ENCODE data around the gene SMPD3. TPM values are rescaled to one million over a fixed set of nuclear protein-coding genes. Genes with fewer than 3 reads are reported as not detected.

SMPD3 gene
- total and polyA plus RNA-seq, 9 of the 15 experiments (the other 6 are each of a cell fraction or from before 2014, with no cell fraction given): 0.03 to 1.2 (median 0.18) TPM

GRCh38 chr16:68403704-68404103 lies 44.6 kb downstream of the SMPD3 start:
- no peak for DNase-seq (ENCODE audit: extremely low read depth in 1 of 4, low spot score in 3 of 4)
- no peaks in the 10 kb centered on the region; a peak in 1 of 5 replicates for H3K4me1 ChIP-seq (replicated peaks in 1 of 2; ENCODE audit: control insufficient read depth in 2 of 2, insufficient read depth in 2 of 2, low read length in 2 of 2)
- no peak overlapping the region for H3K27ac ChIP-seq (ENCODE audit: extremely low read depth, low read depth, low read length)
- FAIRE-seq: no peak
- in situ Hi-C loops (cut with MboI): no loop called here
- H3K36me3 ChIP-seq (ENCODE audit: control insufficient read depth, insufficient read depth, low read length): no peaks in the 10 kb centered on the region
- no peaks in the 10 kb centered on the region for H4K20me1 ChIP-seq (replicated peaks; ENCODE audit: control insufficient read depth, insufficient read depth, low read length)
- no peaks in the 10 kb centered on the region for H3K9me3 ChIP-seq (replicated peaks; ENCODE audit: control insufficient read depth, insufficient read depth, low read depth, low read length)
- no peak overlapping the region for H2AFZ ChIP-seq (ENCODE audit: low read depth, low read length)
- no peak for TF ChIP-seq SNIP1 (IDR thresholded peaks at IDR 0.05; ENCODE audit: low read depth)
- no peak for TF ChIP-seq SMC3 (conservative IDR thresholded peaks at IDR 0.05; ENCODE audit: insufficient read depth, low read depth, low read length)
- TF ChIP-seq ATF1 (CRISPR knock-in tag; IDR thresholded peaks at IDR 0.05): no peak
- no peak for TF ChIP-seq ATF1 (tag; IDR thresholded peaks at IDR 0.05)
- no peak for TF ChIP-seq FOXJ2 (tag; IDR thresholded peaks at IDR 0.05)
- no peak overlapping the region for H3K4me2 ChIP-seq (ENCODE audit: insufficient read depth, low read length)
- intact Hi-C loops (cut with micrococcal nuclease): no loop called here
- H3K9ac ChIP-seq (ENCODE audit: insufficient read depth in 1 of 2, low read depth in 2 of 2, low read length in 2 of 2): no peak overlapping the region
- H3K27me3 ChIP-seq (ENCODE audit: control insufficient read depth in 2 of 2, insufficient read depth in 2 of 2, low read length in 2 of 2): peaks cover 17 to 70% of the 10 kb centered on the region in 2 experiments
- ChIA-PET CTCF (ENCODE audit: low intra/inter-chr PET ratio) (no interaction called here), POLR2A (no interaction called here)
- H3K9me1 ChIP-seq (ENCODE audit: control insufficient read depth, insufficient read depth, low read length): no peaks in the 10 kb centered on the region
- WGBS (ENCODE audit: insufficient coverage, low coverage, missing lambda C conversion rate): 20% methylated on average over 3 of the region's 3 CpGs
- BruUV-seq (replicated peaks): no TSS peak
- no peak for ATAC-seq
- H3K4me3 ChIP-seq: no peak overlapping the region
- no peaks in the 10 kb centered on the region for H3K79me2 ChIP-seq (ENCODE audit: control insufficient read depth, insufficient read depth, low read length)

- Histone ChIP-seq H3K36me3 (ENCODE audit: control insufficient read depth, insufficient read depth, low read length) (no peaks in the 10 kb centered on the region), H3K79me2 (ENCODE audit: control insufficient read depth, insufficient read depth, low read length) (no peaks in the 10 kb centered on the region), H3K9me1 (ENCODE audit: control insufficient read depth, insufficient read depth, low read length) (no peaks in the 10 kb centered on the region), H3K27ac (ENCODE audit: extremely low read depth, low read depth, low read length) (no peak overlapping the region), H3K4me1 (replicated peaks in 1 of 2; ENCODE audit: control insufficient read depth in 2 of 2, insufficient read depth in 2 of 2, low read length in 2 of 2) (no peaks in the 10 kb centered on the region; a peak in 1 of 5 replicates), H3K9ac (ENCODE audit: insufficient read depth in 1 of 2, low read depth in 2 of 2, low read length in 2 of 2) (no peak overlapping the region), H3K4me2 (ENCODE audit: insufficient read depth, low read length) (no peak overlapping the region), H3K27me3 (ENCODE audit: control insufficient read depth in 2 of 2, insufficient read depth in 2 of 2, low read length in 2 of 2) (peaks cover 17 to 66% of the 10 kb centered on the region in 2 experiments), H3K4me3 (no peak overlapping the region), H2AFZ (ENCODE audit: low read depth, low read length) (no peak overlapping the region), H3K9me3 (replicated peaks; ENCODE audit: control insufficient read depth, insufficient read depth, low read depth, low read length) (no peaks in the 10 kb centered on the region), H4K20me1 (replicated peaks; ENCODE audit: control insufficient read depth, insufficient read depth, low read length) (no peaks in the 10 kb centered on the region)
- no peak for DNase-seq (ENCODE audit: extremely low read depth in 1 of 4, low spot score in 3 of 4)
- BruUV-seq (replicated peaks): no TSS peak
- ATAC-seq: no peak
- in situ Hi-C loops (cut with MboI) (no loop called here), intact Hi-C loops (cut with micrococcal nuclease) (no loop called here)
- POLR2A ChIA-PET: no interaction called here
- no peak for FAIRE-seq
- CTCF ChIA-PET (ENCODE audit: low intra/inter-chr PET ratio): no interaction called here
- 0% methylated on average over 1 of the region's 1 CpG for WGBS (ENCODE audit: insufficient coverage, low coverage, missing lambda C conversion rate)
- TF ChIP-seq ETV6 (IDR thresholded peaks at IDR 0.05; ENCODE audit: borderline replicate concordance in 1 of 2, low read depth in 2 of 2, low read length in 1 of 2) (no peak), ETV6 (CRISPR knock-in tag; IDR thresholded peaks at IDR 0.05; ENCODE audit: borderline replicate concordance) (no peak), ZNF780A (CRISPR knock-in tag; IDR thresholded peaks at IDR 0.05) (no peak), NR1H2 (CRISPR knock-in tag; IDR thresholded peaks at IDR 0.05) (no peak), ZNF398 (CRISPR knock-in tag; IDR thresholded peaks at IDR 0.05) (no peak), L3MBTL2 (IDR thresholded peaks at IDR 0.05) (no peak), IFI16 (CRISPR knock-in tag; IDR thresholded peaks at IDR 0.05) (no peak)
- TF ChIP-seq, protein P1, sequence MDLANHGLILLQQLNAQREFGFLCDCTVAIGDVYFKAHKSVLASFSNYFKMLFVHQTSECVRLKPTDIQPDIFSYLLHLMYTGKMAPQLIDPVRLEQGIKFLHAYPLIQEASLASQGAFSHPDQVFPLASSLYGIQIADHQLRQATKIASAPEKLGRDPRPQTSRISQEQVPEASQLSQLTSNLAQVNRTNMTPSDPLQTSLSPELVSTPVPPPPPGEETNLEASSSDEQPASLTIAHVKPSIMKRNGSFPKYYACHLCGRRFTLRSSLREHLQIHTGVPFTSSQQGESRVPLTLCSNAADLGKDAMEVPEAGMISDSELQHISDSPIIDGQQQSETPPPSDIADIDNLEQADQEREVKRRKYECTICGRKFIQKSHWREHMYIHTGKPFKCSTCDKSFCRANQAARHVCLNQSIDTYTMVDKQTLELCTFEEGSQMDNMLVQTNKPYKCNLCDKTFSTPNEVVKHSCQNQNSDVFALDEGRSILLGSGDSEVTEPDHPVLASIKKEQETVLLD (IDR thresholded peaks at IDR 0.05): no peak
- TF ChIP-seq, protein P2, sequence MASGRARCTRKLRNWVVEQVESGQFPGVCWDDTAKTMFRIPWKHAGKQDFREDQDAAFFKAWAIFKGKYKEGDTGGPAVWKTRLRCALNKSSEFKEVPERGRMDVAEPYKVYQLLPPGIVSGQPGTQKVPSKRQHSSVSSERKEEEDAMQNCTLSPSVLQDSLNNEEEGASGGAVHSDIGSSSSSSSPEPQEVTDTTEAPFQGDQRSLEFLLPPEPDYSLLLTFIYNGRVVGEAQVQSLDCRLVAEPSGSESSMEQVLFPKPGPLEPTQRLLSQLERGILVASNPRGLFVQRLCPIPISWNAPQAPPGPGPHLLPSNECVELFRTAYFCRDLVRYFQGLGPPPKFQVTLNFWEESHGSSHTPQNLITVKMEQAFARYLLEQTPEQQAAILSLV (tag; IDR thresholded peaks at IDR 0.05): no peak
Measured at GRCh38 chr16:68403177-68403576, 45.1 kb downstream of the SMPD3 start.
